Lower leg skin (tissue), 3 donors: ENCODE results near the gene ARHGEF39.

ENCODE experiments used
- POLR2A ChIP-seq, 2 donors: fragments of 450-650 bp; IDR thresholded peaks; one replicate each; pipeline ENCODE4 v1.6.1; 2016 to 2017; ENCODE audit warnings: antibody characterized with exemption in 2 of 2, mild to moderate bottlenecking in 1 of 2, moderate library complexity in 1 of 2
- TF ChIP-seq, protein P1 (sequence below), 3 donors: fragments of 450-650 bp; IDR thresholded peaks; one replicate each; pipeline ENCODE4 v1.5.1; 2016; ENCODE audit warnings: antibody characterized with exemption in 3 of 3, mild to moderate bottlenecking in 3 of 3, moderate library complexity in 2 of 3

DNA sequence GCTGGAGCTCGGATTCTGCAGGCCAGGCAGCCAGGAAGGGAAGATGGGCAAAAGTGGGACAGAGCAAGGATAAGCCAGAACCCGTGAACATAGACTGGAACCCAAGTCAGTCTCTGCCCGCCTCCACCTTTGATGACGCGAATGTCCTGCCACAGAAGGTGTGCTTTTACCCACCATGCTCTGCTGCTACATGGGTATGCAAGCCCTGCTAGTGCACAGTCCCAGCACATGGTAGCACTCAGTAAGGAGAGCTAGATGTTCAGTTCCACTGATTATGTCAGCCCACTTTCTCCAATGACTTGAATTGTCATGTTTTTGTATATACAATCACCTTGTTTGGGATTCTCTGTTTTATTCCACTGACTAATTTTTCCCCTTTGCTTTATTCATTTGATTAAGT, 35.4 kb downstream of the ARHGEF39 start:
- TF ChIP-seq, protein P1, sequence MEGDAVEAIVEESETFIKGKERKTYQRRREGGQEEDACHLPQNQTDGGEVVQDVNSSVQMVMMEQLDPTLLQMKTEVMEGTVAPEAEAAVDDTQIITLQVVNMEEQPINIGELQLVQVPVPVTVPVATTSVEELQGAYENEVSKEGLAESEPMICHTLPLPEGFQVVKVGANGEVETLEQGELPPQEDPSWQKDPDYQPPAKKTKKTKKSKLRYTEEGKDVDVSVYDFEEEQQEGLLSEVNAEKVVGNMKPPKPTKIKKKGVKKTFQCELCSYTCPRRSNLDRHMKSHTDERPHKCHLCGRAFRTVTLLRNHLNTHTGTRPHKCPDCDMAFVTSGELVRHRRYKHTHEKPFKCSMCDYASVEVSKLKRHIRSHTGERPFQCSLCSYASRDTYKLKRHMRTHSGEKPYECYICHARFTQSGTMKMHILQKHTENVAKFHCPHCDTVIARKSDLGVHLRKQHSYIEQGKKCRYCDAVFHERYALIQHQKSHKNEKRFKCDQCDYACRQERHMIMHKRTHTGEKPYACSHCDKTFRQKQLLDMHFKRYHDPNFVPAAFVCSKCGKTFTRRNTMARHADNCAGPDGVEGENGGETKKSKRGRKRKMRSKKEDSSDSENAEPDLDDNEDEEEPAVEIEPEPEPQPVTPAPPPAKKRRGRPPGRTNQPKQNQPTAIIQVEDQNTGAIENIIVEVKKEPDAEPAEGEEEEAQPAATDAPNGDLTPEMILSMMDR (IDR thresholded peaks at IDR 0.05): no peak
- TF ChIP-seq POLR2A (IDR thresholded peaks at IDR 0.05): no peak
